T-helper 1 cell treated with Interleukin-12 subunit alpha and Interleukin-12 subunit beta and Interleukin-4 antibody, amounts not matched to agents 30 μg/mL and 1 μg/mL, for 36 hours (primary cell): Measurements from ENCODE around the gene GATAD1.
"Not testable (repeated sequence)": the region's sequence is repeated elsewhere in the genome, so short reads cannot be mapped to it uniquely, and the experiment has no call there.

ENCODE experiments used
- H3K27ac Mint-ChIP-seq: one replicate; pipeline ENCODE4 v1.8.0; 2021; ENCODE audit warnings: mild to moderate bottlenecking, mixed read lengths
- H3K27me3 Mint-ChIP-seq: one replicate; pipeline ENCODE4 v1.8.0; 2021; ENCODE audit warnings: low read depth, mixed read lengths
- H3K36me3 Mint-ChIP-seq: one replicate; pipeline ENCODE4 v1.8.0; 2021; ENCODE audit warnings: low read depth, mixed read lengths
- H3K4me1 Mint-ChIP-seq: one replicate; pipeline ENCODE4 v1.8.0; 2021; ENCODE audit warnings: low read depth, mixed read lengths
- H3K4me3 Mint-ChIP-seq: one replicate; pipeline ENCODE4 v1.8.0; 2021; ENCODE audit warnings: mild to moderate bottlenecking, moderate library complexity, mixed read lengths
- H3K9me3 Mint-ChIP-seq: one replicate; pipeline ENCODE4 v1.8.0; 2021; ENCODE audit warnings: mixed read lengths

Gene GATAD1

GRCh38 chr7:92447345-92448204, at the start of gene GATAD1:
Gene GATAD1 (plus strand): TSS chr7:92447482. CDS start chr7:92447730, 248 bp downstream.
- Mint-ChIP-seq H3K27me3 (no peaks in the 10 kb centered on the region), H3K27ac (peak within 1 kb of the TSS; percentile 96), H3K4me1 (peaks cover 8% of the 10 kb centered on the region), H3K36me3 (peaks cover 11% of the 10 kb centered on the region), H3K9me3 (no peaks in the 10 kb centered on the region), H3K4me3 (peak within 1 kb of the TSS; percentile 92)

- H3K27me3 Mint-ChIP-seq = no peaks in the 10 kb centered on the region
- H3K27ac Mint-ChIP-seq = no peak overlapping the region
- peaks cover 17% of the 10 kb centered on the region for H3K36me3 Mint-ChIP-seq
- no peaks in the 10 kb centered on the region for H3K4me1 Mint-ChIP-seq
- H3K9me3 Mint-ChIP-seq = no peaks in the 10 kb centered on the region
- no peak overlapping the region for H3K4me3 Mint-ChIP-seq
Measured at GRCh38 chr7:92397542-92397941, 49.7 kb upstream of the GATAD1 start.

- H3K36me3 Mint-ChIP-seq = peaks cover 18% of the 10 kb centered on the region
- H3K27ac Mint-ChIP-seq = no peak overlapping the region
- no peaks in the 10 kb centered on the region for H3K9me3 Mint-ChIP-seq
- no peak overlapping the region for H3K4me3 Mint-ChIP-seq
- peaks cover 13% of the 10 kb centered on the region for H3K4me1 Mint-ChIP-seq
- H3K27me3 Mint-ChIP-seq = no peaks in the 10 kb centered on the region
Measured at GRCh38 chr7:92400013-92400412, 47.3 kb upstream of the GATAD1 start.

GRCh38 chr7:92402920-92403759, 44.1 kb upstream of the GATAD1 start:
- Mint-ChIP-seq H3K27me3 (peaks cover under 1% of the 10 kb centered on the region), H3K27ac (no peak overlapping the region), H3K4me3 (no peak overlapping the region), H3K4me1 (peaks cover 13% of the 10 kb centered on the region), H3K36me3 (peaks cover 13% of the 10 kb centered on the region), H3K9me3 (no peaks in the 10 kb centered on the region)

- peaks cover 13% of the 10 kb centered on the region for H3K4me1 Mint-ChIP-seq
- no peak overlapping the region for H3K4me3 Mint-ChIP-seq
- peaks cover 7% of the 10 kb centered on the region for H3K36me3 Mint-ChIP-seq
- H3K27ac Mint-ChIP-seq = no peak overlapping the region
- peaks cover 5% of the 10 kb centered on the region for H3K27me3 Mint-ChIP-seq
- H3K9me3 Mint-ChIP-seq = no peaks in the 10 kb centered on the region
Measured at GRCh38 chr7:92403760-92404074, 43.6 kb upstream of the GATAD1 start.

GRCh38 chr7:92404170-92404614, 43.1 kb upstream of the GATAD1 start:
- Mint-ChIP-seq H3K9me3 (no peaks in the 10 kb centered on the region), H3K4me3 (no peak overlapping the region), H3K36me3 (peaks cover 6% of the 10 kb centered on the region), H3K27me3 (peaks cover 5% of the 10 kb centered on the region), H3K4me1 (peaks cover 13% of the 10 kb centered on the region), H3K27ac (no peak overlapping the region)

GRCh38 chr7:92409357-92409756, 37.9 kb upstream of the GATAD1 start:
- no peak overlapping the region for H3K27ac Mint-ChIP-seq
- no peak overlapping the region for H3K4me3 Mint-ChIP-seq
- H3K27me3 Mint-ChIP-seq = peaks cover 18% of the 10 kb centered on the region
- peaks cover under 1% of the 10 kb centered on the region for H3K4me1 Mint-ChIP-seq
- no peaks in the 10 kb centered on the region for H3K36me3 Mint-ChIP-seq
- no peaks in the 10 kb centered on the region for H3K9me3 Mint-ChIP-seq

GRCh38 chr7:92410162-92410561, 37.1 kb upstream of the GATAD1 start:
- H3K27ac Mint-ChIP-seq, H3K36me3 Mint-ChIP-seq, H3K9me3 Mint-ChIP-seq, H3K4me3 Mint-ChIP-seq, H3K4me1 Mint-ChIP-seq: not testable (repeated sequence)
- H3K27me3 Mint-ChIP-seq = peaks cover 24% of the 10 kb centered on the region

- H3K27ac Mint-ChIP-seq = no peak overlapping the region
- H3K9me3 Mint-ChIP-seq = no peaks in the 10 kb centered on the region
- no peaks in the 10 kb centered on the region for H3K4me1 Mint-ChIP-seq
- no peaks in the 10 kb centered on the region for H3K36me3 Mint-ChIP-seq
- H3K4me3 Mint-ChIP-seq = no peak overlapping the region
- H3K27me3 Mint-ChIP-seq = peaks cover 26% of the 10 kb centered on the region
Measured at GRCh38 chr7:92412745-92413144, 34.5 kb upstream of the GATAD1 start.

- Mint-ChIP-seq H3K9me3 (no peaks in the 10 kb centered on the region), H3K4me1 (no peaks in the 10 kb centered on the region), H3K27me3 (peaks cover 22% of the 10 kb centered on the region), H3K27ac (no peak overlapping the region), H3K36me3 (no peaks in the 10 kb centered on the region), H3K4me3 (no peak overlapping the region)
Measured at GRCh38 chr7:92413550-92413949, 33.7 kb upstream of the GATAD1 start.

- no peak overlapping the region for H3K27ac Mint-ChIP-seq
- H3K4me3 Mint-ChIP-seq = no peak overlapping the region
Measured at GRCh38 chr7:92415225-92415624, 32.1 kb upstream of the GATAD1 start.

GRCh38 chr7:92417913-92418312, 29.4 kb upstream of the GATAD1 start:
- Mint-ChIP-seq H3K9me3 (no peaks in the 10 kb centered on the region), H3K4me3 (no peak overlapping the region), H3K4me1 (no peaks in the 10 kb centered on the region), H3K36me3 (no peaks in the 10 kb centered on the region), H3K27me3 (peaks cover 20% of the 10 kb centered on the region), H3K27ac (no peak overlapping the region)

More at GRCh38 chr7:92415225-92415624, 32.1 kb upstream of the GATAD1 start:
- no peaks in the 10 kb centered on the region for H3K4me1 Mint-ChIP-seq
- no peaks in the 10 kb centered on the region for H3K9me3 Mint-ChIP-seq
- peaks cover 22% of the 10 kb centered on the region for H3K27me3 Mint-ChIP-seq
- H3K36me3 Mint-ChIP-seq = no peaks in the 10 kb centered on the region

GRCh38 chr7:92421676-92422435, 25.4 kb upstream of the GATAD1 start:
- Mint-ChIP-seq H3K27me3 (peaks cover 4% of the 10 kb centered on the region), H3K36me3 (no peaks in the 10 kb centered on the region)

GRCh38 chr7:92422926-92423325, 24.4 kb upstream of the GATAD1 start:
- Mint-ChIP-seq H3K27ac (no peak overlapping the region), H3K4me3 (no peak overlapping the region), H3K36me3 (no peaks in the 10 kb centered on the region), H3K4me1 (peaks cover 11% of the 10 kb centered on the region), H3K9me3 (no peaks in the 10 kb centered on the region), H3K27me3 (peaks cover 4% of the 10 kb centered on the region)

More at GRCh38 chr7:92421676-92422435, 25.4 kb upstream of the GATAD1 start:
- H3K4me3 Mint-ChIP-seq = no peak overlapping the region
- no peaks in the 10 kb centered on the region for H3K9me3 Mint-ChIP-seq
- peaks cover 11% of the 10 kb centered on the region for H3K4me1 Mint-ChIP-seq
- H3K27ac Mint-ChIP-seq = no peak overlapping the region
